KMS-11 (cell line): ENCODE data around the gene NCOR2.

ENCODE experiments used
- H2AFZ ChIP-seq: fragments of 200-600 bp; sonication (generic); 2 replicates; pipeline ENCODE4 v1.6.1; 2016; ENCODE audit warnings: antibody characterized with exemption, mixed run types, low read depth
- H3K27ac ChIP-seq: fragments of 200-600 bp; sonication (generic); 2 replicates; pipeline ENCODE4 v1.6.1; 2016; ENCODE audit warnings: mild to moderate bottlenecking, mixed run types
- H3K27me3 ChIP-seq: fragments of 200-600 bp; sonication (generic); 2 replicates; pipeline ENCODE4 v1.6.1; 2017; ENCODE audit warnings: mild to moderate bottlenecking, low read depth, mixed run types, moderate library complexity; ENCODE audit not compliant: insufficient read depth
- H3K36me3 ChIP-seq: fragments of 200-600 bp; sonication (generic); 2 replicates; pipeline ENCODE4 v1.6.1; 2017; ENCODE audit warnings: mild to moderate bottlenecking, mixed run types; ENCODE audit not compliant: insufficient read depth
- H3K4me1 ChIP-seq: fragments of 200-600 bp; sonication (generic); 2 replicates; pipeline ENCODE4 v1.6.1; 2016; ENCODE audit warnings: mild to moderate bottlenecking, low read depth, mixed run types; ENCODE audit not compliant: poor library complexity, severe bottlenecking
- H3K4me2 ChIP-seq: fragments of 200-600 bp; sonication (generic); 2 replicates; pipeline ENCODE4 v1.7.0; 2016; ENCODE audit warnings: mild to moderate bottlenecking, mixed run types
- H3K4me3 ChIP-seq: fragments of 200-600 bp; sonication (generic); IDR thresholded peaks from 2 replicates; pipeline ENCODE4 v1.6.1; 2017; ENCODE audit warnings: low read depth, low read length, mixed read lengths; ENCODE audit not compliant: insufficient read depth
- H3K79me2 ChIP-seq: fragments of 200-600 bp; sonication (generic); 2 replicates; pipeline ENCODE4 v1.6.1; 2016; ENCODE audit warnings: low read depth, mixed run types; ENCODE audit not compliant: insufficient read depth
- H3K9ac ChIP-seq: fragments of 200-600 bp; sonication (generic); 2 replicates; pipeline ENCODE4 v1.6.1; 2016; ENCODE audit warnings: mild to moderate bottlenecking, mixed run types
- H4K20me1 ChIP-seq: fragments of 200-600 bp; sonication (generic); 2 replicates; pipeline ENCODE4 v1.6.1; 2016; ENCODE audit warnings: mild to moderate bottlenecking, mixed run types; ENCODE audit not compliant: insufficient read depth
- CTCF ChIP-seq: fragments of 200-600 bp; sonication (generic); conservative IDR thresholded peaks from 2 replicates; pipeline ENCODE4 v1.6.1; 2017; ENCODE audit warnings: low read depth, mild to moderate bottlenecking, antibody characterized with exemption, low read length, moderate library complexity, mixed read lengths

The NCOR2 gene

GRCh38 chr12:124592050-124592449 is 24.6 kb upstream of the NCOR2 start:
- Histone ChIP-seq H3K36me3 (no peaks in the 10 kb centered on the region), H3K4me1 (no peaks in the 10 kb centered on the region), H2AFZ (no peak overlapping the region), H3K4me2 (no peak overlapping the region), H4K20me1 (no peaks in the 10 kb centered on the region), H3K79me2 (no peaks in the 10 kb centered on the region), H3K27ac (no peak overlapping the region), H3K4me3 (no peak overlapping the region), H3K27me3 (no peaks in the 10 kb centered on the region), H3K9ac (no peak overlapping the region)
- no peak for TF ChIP-seq CTCF

- Histone ChIP-seq H4K20me1 (no peaks in the 10 kb centered on the region), H2AFZ (no peak overlapping the region), H3K4me2 (no peak overlapping the region), H3K9ac (no peak overlapping the region), H3K4me1 (no peaks in the 10 kb centered on the region), H3K27me3 (no peaks in the 10 kb centered on the region), H3K36me3 (no peaks in the 10 kb centered on the region), H3K27ac (no peak overlapping the region), H3K4me3 (no peak overlapping the region), H3K79me2 (no peaks in the 10 kb centered on the region)
- TF ChIP-seq CTCF, result no peak
These were observed 23.0 kb upstream of the NCOR2 start for GRCh38 chr12:124590447-124590846.

- no peaks in the 10 kb centered on the region for H3K27me3 ChIP-seq
- no peak overlapping the region for H3K27ac ChIP-seq
- H3K36me3 ChIP-seq, result no peaks in the 10 kb centered on the region
- H3K79me2 ChIP-seq, result no peaks in the 10 kb centered on the region
- no peak overlapping the region for H3K9ac ChIP-seq
- no peak overlapping the region for H2AFZ ChIP-seq
- H3K4me1 ChIP-seq, result no peaks in the 10 kb centered on the region
- H4K20me1 ChIP-seq, result no peaks in the 10 kb centered on the region
- H3K4me3 ChIP-seq, result no peak overlapping the region
- no peak overlapping the region for H3K4me2 ChIP-seq
- TF ChIP-seq CTCF, result no peak
These were observed 21.4 kb upstream of the NCOR2 start for GRCh38 chr12:124588751-124589267.

GRCh38 chr12:124588018-124588634 is 20.7 kb upstream of the NCOR2 start:
- H3K27me3 ChIP-seq, result no peaks in the 10 kb centered on the region
- no peak for TF ChIP-seq CTCF
- H3K4me2 ChIP-seq, result no peak overlapping the region
- H3K36me3 ChIP-seq, result no peaks in the 10 kb centered on the region
- no peak overlapping the region for H3K9ac ChIP-seq
- no peak overlapping the region for H3K4me3 ChIP-seq
- H3K27ac ChIP-seq, result no peak overlapping the region
- H3K79me2 ChIP-seq, result no peaks in the 10 kb centered on the region
- H3K4me1 ChIP-seq, result no peaks in the 10 kb centered on the region
- H2AFZ ChIP-seq, result no peak overlapping the region
- no peaks in the 10 kb centered on the region for H4K20me1 ChIP-seq
